ENCODE measurements around the gene EIF4A3.

- TF ChIP-seq ZFP3 (CRISPR knock-in tag; IDR thresholded peaks at IDR 0.05) (no peak), ZNF70 (CRISPR knock-in tag; IDR thresholded peaks at IDR 0.05) (no peak), ESRRG (CRISPR knock-in tag; IDR thresholded peaks at IDR 0.05) (no peak), TSHZ2 (CRISPR knock-in tag; IDR thresholded peaks at IDR 0.05) (no peak), RARB (CRISPR knock-in tag; IDR thresholded peaks at IDR 0.05) (no peak), CSRNP3 (CRISPR knock-in tag; IDR thresholded peaks at IDR 0.05) (no peak), CSDC2 (CRISPR knock-in tag; IDR thresholded peaks at IDR 0.05) (no peak), ISL1 (CRISPR knock-in tag; IDR thresholded peaks at IDR 0.05) (no peak), ARNTL (CRISPR knock-in tag; IDR thresholded peaks at IDR 0.05; ENCODE audit: borderline replicate concordance, low read depth) (no peak), PPARA (CRISPR knock-in tag; IDR thresholded peaks at IDR 0.05; ENCODE audit: borderline replicate concordance) (no peak)
- TF ChIP-seq, protein P1, sequence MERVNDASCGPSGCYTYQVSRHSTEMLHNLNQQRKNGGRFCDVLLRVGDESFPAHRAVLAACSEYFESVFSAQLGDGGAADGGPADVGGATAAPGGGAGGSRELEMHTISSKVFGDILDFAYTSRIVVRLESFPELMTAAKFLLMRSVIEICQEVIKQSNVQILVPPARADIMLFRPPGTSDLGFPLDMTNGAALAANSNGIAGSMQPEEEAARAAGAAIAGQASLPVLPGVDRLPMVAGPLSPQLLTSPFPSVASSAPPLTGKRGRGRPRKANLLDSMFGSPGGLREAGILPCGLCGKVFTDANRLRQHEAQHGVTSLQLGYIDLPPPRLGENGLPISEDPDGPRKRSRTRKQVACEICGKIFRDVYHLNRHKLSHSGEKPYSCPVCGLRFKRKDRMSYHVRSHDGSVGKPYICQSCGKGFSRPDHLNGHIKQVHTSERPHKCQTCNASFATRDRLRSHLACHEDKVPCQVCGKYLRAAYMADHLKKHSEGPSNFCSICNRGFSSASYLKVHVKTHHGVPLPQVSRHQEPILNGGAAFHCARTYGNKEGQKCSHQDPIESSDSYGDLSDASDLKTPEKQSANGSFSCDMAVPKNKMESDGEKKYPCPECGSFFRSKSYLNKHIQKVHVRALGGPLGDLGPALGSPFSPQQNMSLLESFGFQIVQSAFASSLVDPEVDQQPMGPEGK (CRISPR knock-in tag; IDR thresholded peaks at IDR 0.05; ENCODE audit: borderline replicate concordance) = no peak
Observed at GRCh38 chr17:80119271-80119791, 27.6 kb downstream of the EIF4A3 start.

Data from SK-N-SH treated with all-trans-retinoic acid at 6 μM for 48 hours (cell line).